Stimulated activated CD4-positive, alpha-beta T cell treated with anti-CD3 and anti-CD28 coated beads, Interleukin-4, amount 100 ng/mL, for 4 hours (primary cell): ENCODE measurements around the gene ARHGAP24.

ENCODE experiments used
- DNase-seq, 2 experiments: peaks; one replicate each; pipeline ENCODE4 v3.0.0-alpha.2; 2020

Gene ARHGAP24

DNA sequence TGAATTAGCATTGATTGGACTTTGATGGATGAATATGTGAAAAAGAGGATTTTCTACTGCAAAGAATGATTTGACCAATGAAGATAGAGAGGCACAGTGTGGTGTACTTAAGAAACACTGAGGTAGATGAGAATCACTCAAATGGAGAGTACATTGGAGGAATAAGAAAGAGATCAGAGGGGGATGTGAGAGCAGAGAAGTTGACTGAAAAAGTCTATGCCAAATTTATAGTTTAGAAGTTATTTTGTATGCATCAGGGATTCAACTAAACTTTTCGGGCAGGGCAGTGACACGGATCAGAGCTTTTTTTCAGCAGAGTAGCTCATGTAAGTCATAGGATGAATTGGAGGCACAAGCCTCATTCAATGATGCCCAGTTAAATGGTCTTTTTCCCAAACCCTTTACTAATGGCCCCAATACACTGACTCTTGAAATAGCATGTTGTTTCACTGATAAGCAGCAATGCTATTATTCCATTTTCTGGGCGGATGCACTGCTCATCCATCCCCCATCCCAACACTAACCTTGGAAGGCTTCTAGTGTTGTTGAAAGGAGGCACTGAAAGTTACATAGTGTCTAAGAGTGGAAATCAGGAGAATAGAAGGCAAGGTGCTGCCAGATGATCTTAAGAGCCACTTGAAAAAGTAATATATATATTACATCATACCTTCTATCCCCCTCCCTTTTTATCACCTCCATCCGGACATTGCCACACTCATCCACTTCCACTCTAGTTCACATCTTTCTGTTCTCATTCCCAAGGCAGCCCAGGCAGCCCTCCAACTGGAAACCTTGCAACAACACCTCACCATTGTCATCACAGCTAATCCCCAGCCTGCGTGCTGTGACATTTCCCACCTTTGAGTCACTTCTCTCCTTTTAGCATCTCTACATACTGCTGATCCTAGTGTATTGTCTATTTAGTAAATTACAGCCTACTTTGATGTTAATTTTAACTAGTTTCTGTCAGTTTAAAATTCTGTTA lies 46.1 kb downstream of the ARHGAP24 start:
- DNase-seq, result no peak

- no peak for DNase-seq
Measured at GRCh38 chr4:85522277-85522676, 47.3 kb downstream of the ARHGAP24 start.

DNA sequence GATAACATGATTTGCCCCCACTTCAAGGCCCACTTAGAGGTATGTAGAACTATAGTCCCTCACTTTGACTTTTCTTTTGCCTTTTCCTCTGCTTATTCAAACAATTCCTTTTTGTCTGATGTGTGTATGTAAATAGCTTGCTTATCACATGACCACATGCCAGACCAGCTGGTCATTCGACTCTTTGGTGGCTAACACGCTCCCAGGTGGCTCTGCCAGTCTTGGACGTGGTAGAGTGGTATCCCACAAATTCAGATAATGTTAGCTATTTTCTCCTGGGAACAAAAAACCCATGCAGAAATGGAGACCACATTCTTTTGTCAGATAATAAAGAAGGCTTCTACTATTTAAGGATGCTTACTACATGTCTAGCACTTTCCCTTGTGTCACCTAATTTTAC lies 47.9 kb downstream of the ARHGAP24 start:
- no peak for DNase-seq

DNA sequence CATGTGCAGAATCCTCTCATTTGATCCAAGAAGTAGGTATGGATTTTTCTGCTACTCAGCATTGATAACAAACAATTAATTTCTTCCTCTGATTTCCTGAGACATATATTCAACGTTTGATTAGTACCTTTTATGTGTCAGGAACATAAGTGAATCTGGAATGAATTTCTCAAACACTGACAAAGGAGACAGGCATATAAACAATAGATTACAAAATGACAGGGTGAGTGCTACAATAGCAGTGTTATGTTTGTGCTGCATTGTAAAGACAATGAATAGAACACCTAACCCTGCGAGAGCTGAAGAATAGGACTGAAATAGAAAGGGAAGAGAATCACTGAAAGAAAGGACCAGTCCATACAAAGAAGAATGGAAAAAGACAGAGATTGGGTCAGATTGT lies 52.9 kb downstream of the ARHGAP24 start:
- DNase-seq, result no peak

DNA sequence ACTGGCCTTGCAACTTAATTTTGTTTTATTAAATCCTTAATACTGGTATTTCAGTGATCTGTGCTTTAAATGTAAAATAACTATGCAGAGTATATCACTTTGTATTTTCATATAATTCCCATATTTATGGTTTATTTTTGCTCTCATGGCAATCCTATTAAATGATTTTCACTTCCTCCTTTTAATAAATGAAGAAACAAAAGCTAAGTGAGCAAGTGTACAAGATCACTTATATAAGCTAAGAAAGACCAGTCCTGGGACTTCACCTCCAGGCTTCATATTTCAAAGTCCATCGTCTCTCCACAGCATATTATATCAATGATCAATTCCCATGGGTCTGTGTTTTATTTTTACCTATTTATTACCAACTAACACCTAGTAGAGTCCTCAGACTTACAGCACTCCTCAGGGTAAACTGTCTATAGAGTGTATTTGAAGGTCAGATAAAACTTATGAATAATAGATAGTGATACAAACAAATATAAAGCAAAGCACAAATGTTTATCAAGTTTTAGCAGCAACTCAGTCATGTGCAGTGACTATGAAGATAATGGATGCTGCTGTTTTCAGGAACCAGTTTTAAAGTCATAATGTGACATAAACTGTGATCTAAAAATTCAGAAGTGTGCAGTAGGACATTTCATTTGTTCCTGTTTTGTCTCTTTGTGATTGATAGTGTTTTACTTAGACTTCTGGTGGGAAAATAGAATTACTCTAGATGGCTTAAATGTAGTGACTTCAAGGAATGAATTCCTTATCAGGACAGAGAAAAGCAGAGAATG lies 56.8 kb downstream of the ARHGAP24 start:
- DNase-seq, result no peak

DNA sequence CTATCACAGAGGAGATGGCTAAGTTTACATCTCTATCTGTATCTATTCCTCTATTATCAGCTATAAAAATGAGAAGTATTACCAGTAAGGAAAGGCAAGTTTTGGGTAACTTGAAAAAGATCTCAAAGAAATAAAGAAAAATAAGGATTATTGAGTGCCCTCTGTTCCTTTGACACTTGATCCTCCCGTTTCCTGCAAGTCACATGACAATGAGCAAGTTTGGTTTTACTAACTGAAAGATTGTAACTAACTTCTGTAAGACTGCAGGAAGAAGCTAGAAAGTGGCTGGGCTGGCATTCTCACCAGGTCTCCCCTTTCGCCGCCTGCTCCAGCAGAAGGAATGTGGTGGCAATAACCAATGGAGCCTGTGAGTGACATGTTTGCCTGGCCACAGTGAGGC lies 59.2 kb downstream of the ARHGAP24 start:
- DNase-seq, result no peak

- no peak for DNase-seq
Measured at GRCh38 chr4:85543832-85544231, 68.9 kb downstream of the ARHGAP24 start.

GRCh38 chr4:85544751-85545150 lies 69.8 kb downstream of the ARHGAP24 start:
- DNase-seq, result no peak

- DNase-seq, result no peak
Measured at GRCh38 chr4:85548116-85548515, 73.2 kb downstream of the ARHGAP24 start.

DNA sequence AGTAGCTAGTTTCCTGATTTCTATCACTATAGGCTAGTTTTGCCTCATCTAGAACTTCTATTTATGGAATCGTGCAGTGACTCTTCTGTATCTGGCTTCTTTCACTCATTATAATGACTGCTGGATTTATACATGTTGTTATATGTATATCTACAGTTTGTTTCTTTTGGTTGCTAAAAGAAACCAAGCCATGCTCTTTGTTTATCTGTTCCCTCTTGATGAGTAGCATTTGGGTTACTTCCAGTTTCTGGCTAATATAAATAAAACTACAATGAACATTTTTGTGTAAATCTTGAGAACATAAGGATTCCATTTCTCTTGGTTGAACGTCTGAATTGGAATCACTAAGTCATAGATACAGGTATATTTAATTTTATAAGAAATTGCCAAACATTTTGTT lies 73.9 kb downstream of the ARHGAP24 start:
- DNase-seq, result no peak

DNA sequence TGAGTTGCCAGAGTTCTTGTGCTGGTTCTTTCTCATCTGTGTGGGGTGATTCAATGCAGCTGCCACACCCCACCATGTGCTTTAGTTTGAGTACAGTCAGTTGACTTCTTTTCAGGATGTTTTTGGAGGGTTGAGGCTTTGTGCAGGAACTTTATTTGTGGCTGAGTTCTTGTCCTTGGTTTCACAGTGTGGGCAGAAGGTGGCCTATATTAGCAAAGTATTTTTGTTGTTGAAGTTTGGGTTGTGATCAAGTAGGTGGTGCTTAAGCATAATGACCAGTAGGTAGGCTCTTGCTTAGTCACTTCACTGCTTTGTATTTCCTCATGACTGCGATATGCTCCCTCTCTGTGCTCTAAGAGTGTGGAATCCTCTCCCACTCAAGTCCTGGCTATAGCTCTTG lies 80.3 kb downstream of the ARHGAP24 start:
- DNase-seq, result no peak

DNA sequence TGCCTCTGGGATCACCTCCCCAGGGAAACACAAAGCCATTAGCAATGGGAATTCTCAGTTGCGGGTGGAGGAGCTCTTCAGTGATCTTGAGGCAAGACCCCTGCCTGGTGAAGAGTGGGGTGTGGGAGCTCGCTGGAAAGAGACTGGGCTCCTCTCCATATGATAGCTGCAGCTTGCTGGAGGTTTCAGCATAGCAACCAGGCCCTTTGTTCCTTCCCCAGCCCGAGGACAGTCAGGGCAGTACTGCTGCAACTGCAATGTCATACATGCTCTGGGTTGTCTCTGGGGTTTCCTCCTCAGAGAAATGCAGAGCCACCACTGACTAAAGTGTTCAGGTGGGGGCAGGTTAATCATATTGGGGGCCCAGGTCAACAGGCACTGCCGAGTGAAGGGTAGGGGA lies 81.3 kb downstream of the ARHGAP24 start:
- no peak for DNase-seq

DNA sequence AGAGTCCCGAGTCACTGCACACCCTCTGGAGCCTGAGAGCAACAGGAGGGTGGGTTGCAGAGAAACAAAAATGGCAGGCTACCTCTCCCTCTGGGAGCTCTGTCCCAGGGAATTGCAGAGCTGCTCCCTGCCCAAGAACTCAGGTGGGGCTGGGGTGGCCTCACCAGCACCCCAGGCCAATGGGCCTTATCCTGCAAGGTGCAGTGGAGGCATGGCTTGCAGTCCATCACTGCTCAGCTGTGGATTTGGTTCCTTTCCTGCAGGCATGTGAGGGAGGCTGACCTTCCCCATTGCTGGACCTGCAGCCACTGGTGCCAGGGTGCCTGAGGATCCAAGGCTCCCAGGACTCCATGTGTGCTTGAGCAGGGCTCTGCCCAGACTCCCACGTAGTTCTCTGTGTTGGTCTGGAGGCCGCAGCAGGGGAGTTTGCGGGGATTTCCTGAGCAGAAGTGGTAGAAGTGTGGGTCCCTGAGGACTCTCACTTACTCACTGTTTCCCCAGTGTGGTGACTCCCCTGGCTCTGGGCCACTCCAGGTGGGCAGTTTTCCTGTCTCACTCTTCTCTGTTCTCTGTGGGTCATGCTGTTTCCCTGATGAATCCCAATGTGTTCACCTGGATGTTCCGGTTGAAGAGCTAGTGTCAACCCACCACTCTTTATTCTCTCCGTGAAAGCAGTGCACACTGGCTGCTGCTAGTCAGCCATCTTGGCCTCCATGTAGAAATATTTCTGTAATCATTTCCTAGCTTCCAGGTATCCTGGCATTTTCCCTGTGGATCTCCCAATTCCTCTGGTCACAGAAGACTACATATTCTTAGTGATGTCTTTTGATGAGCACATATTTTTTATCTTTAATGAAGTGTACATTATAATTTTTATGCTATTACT lies 82.3 kb downstream of the ARHGAP24 start:
- DNase-seq, result no peak

GRCh38 chr4:85565761-85566480 lies 91.0 kb downstream of the ARHGAP24 start:
- no peak for DNase-seq

GRCh38 chr4:85569730-85570299 lies 94.9 kb downstream of the ARHGAP24 start:
- no peak for DNase-seq

- DNase-seq, result no peak
Measured at GRCh38 chr4:85570388-85570787, 95.4 kb downstream of the ARHGAP24 start.

GRCh38 chr4:85571008-85571407 lies 96.1 kb downstream of the ARHGAP24 start:
- DNase-seq, result no peak

- no peak for DNase-seq
Measured at GRCh38 chr4:85573270-85573669, 98.3 kb downstream of the ARHGAP24 start.

- no peak for DNase-seq
Measured at GRCh38 chr4:85577307-85577706, 102.4 kb downstream of the ARHGAP24 start.

DNA sequence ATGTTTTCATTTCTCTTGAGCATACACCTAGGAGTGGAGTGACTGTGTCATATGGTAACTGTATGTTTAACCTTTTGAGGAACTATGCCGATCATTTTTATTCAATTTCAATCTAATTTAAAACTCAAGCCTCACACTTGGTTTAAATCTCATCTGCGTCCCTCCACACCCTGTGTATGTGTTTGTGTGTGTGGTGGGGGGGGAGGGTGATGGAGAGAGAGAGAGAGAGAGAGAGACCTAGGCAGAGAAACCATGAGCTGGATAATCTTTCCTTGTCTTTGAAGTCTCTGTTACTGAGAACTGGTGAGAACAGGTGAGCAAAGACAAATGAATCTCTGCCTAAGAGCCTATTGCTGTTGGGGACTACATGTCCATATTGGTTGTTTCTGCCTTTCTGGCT lies 105.0 kb downstream of the ARHGAP24 start:
- no peak for DNase-seq

DNA sequence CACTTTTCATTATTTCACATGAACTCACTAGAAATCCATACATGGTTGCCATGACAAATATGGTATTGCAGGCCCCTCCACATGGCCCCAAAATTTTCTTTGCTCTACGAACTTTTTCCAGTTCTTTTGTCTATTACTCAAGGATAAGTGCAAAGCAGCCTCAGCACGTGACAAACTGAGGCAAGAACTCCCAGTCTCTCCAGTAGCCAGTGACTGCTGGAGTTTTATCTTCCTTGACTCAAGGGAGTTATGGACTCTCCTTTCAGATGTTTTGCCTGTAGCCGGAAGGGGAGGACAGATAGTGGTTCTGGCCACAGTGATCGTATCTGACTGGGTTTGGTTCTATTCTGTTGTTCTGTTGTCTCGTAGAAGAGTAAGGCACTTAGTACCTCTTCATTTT lies 105.5 kb downstream of the ARHGAP24 start:
- no peak for DNase-seq

- no peak for DNase-seq
Measured at GRCh38 chr4:85587952-85588351, 113.0 kb downstream of the ARHGAP24 start.
